ENCODE measurements around the gene AATK.

Gene AATK

DNA sequence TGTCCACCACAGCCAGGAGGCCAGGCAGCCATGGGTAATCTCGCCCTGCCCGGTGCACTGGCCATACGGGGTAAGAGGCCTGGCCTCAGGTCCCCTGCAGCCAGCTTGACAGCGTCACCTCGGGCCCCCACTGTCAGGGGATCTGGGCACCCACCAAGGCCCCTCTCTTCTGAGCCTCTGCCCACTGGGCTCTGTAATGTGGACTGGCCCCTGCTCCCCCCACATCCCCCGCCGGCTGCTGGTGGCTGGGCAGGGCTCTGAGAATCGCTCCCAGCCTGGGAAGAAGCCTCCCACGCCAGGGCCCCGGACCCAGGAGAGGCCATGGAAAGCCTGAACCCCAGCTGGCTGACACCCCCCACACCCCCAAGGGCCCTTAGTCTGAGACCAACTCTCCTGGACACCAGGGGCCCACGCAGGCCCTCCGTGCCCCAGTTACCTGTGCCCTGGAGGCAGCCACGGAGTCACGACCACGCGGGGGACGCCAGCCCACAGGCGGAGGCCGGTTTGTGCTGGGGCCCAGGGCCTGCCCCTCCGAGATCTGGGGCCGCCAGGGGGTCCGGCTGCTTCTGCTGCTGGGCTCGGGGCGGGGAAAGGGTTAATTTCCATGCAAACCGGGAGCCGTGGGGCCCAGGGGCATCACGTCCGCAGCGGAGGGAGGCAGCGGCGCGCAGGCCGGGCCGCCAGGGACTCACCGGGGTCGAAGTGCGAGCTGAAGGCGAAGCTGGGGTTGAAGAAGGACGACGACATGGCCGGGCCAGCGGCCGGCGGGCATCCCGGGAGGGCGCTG is 582 bp downstream of the AATK start, which contains the start of gene PVALEF:
PVALEF (plus strand) TSS at position 262 of the 787 bp plus-strand sequence. CDS start 15,720 bp downstream, outside the sequence.
- H3K36me3 ChIP-seq (ENCODE audit: insufficient read depth, insufficient read length, low read length): no peaks in the 10 kb centered on the region
- peaks cover 10% of the 10 kb centered on the region for H3K4me1 ChIP-seq (ENCODE audit: insufficient read depth, insufficient read length)
- H3K27me3 ChIP-seq (ENCODE audit: insufficient read depth, insufficient read length): peaks cover 34% of the 10 kb centered on the region
- H3K9ac ChIP-seq (ENCODE audit: insufficient read length, low read depth): peak within 1 kb of the TSS; percentile 63
- H3K4me3 ChIP-seq (ENCODE audit: insufficient read length, low read depth): peak within 1 kb of the TSS; percentile 46
- DNase-seq (ENCODE audit: low read depth, low spot score): no peak
- TF ChIP-seq YY1 (IDR thresholded peaks at IDR 0.05; ENCODE audit: insufficient read depth, insufficient read length) (no peak), ZNF274 (IDR thresholded peaks at IDR 0.05; ENCODE audit: low read depth, low read length) (no peak), SUZ12 (IDR thresholded peaks at IDR 0.05; ENCODE audit: extremely low read depth, insufficient read depth, insufficient read length) (no peak)
- H3K9me3 ChIP-seq (ENCODE audit: insufficient read depth, low read length): no peaks in the 10 kb centered on the region

DNA sequence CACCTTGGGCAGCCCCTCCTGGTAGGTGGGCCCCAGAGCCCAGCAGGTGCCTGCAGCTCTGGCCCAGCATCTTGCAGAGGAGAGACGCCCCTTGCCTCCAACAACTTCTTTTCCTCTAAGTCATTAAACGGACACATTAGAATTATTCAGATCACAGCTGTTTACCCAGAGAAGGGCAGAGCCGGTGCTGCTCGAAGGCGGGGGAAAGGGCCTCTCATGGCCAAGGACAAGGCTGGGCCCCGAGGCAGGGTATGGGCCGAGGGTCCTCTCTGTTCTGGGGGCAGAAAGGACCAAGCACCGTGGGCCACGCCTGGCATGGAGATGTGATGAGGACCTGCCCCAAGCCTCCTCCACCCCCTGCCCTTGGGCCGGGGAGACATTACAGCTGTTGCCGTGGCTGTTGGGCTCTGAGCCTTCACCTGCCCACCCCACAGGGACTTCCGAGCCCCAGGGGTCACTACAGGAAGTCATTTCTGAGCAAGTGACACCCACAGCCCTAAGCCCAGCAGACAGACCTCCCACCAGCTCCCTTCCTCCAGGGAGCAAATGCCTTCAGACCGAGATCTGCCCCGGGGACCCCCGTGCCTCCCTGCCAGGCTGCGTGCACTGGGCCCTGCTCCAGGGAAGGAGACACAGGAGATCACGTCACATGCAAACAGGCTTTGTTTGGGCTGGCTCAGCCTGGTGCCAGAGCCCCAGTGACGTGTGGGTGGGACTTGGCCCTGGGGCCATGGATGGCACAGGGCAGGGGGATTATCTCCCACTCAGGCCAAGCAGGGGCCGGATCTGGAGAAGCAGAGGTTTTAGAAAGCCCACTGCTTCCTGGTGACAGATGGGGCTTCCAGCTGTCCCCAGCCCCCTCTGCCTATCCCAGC is 1.4 kb downstream of the AATK start:
- H3K9ac ChIP-seq (ENCODE audit: insufficient read length, low read depth): peak overlapping the region; percentile 63
- DNase-seq (ENCODE audit: low read depth, low spot score): no peak
- peaks cover 34% of the 10 kb centered on the region for H3K27me3 ChIP-seq (ENCODE audit: insufficient read depth, insufficient read length)
- no peak overlapping the region for H3K4me3 ChIP-seq (ENCODE audit: insufficient read length, low read depth)
- no peaks in the 10 kb centered on the region for H3K9me3 ChIP-seq (ENCODE audit: insufficient read depth, low read length)
- no peak for TF ChIP-seq ZNF274 (IDR thresholded peaks at IDR 0.05; ENCODE audit: low read depth, low read length)
- H3K4me1 ChIP-seq (ENCODE audit: insufficient read depth, insufficient read length): peaks cover 10% of the 10 kb centered on the region
- no peaks in the 10 kb centered on the region for H3K36me3 ChIP-seq (ENCODE audit: insufficient read depth, insufficient read length, low read length)

DNA sequence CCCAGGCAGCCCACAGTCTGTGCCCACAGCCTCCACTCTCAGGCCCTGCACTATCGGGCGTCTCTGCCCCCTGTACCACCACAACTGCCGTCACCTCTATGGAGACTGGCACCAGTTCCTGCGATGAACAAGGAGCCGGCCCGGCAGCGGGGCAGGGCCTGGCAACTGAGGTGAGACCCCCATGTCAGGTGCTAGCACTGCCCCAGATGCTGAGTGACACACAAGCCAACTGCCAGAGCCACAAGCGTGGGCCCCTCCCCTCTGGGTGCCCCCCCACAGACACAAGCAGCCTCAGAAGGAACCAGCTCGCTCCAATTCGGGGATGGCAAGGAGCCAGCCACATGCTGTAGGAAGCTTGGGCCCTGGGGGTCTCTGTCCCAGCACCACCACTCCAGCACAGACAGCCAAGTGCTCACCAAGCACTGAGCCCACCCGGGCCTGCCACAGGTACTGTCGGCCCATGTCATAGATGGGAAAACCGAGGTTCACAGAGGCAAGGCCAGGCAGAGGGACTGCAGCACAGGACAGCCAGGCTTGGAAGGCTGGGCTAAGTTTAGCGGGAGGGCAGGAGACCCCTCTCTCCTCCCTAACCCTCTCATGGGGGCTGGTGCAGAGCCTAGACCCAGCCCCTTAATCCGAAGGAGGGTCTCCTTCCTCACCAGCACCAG is 2.2 kb downstream of the AATK start:
- peaks cover 10% of the 10 kb centered on the region for H3K4me1 ChIP-seq (ENCODE audit: insufficient read depth, insufficient read length)
- DNase-seq (ENCODE audit: low read depth, low spot score): no peak
- H3K9me3 ChIP-seq (ENCODE audit: insufficient read depth, low read length): no peaks in the 10 kb centered on the region
- no peak overlapping the region for H3K9ac ChIP-seq (ENCODE audit: insufficient read length, low read depth)
- H3K4me3 ChIP-seq (ENCODE audit: insufficient read length, low read depth): no peak overlapping the region
- H3K36me3 ChIP-seq (ENCODE audit: insufficient read depth, insufficient read length, low read length): no peaks in the 10 kb centered on the region
- peaks cover 34% of the 10 kb centered on the region for H3K27me3 ChIP-seq (ENCODE audit: insufficient read depth, insufficient read length)
- TF ChIP-seq YY1 (IDR thresholded peaks at IDR 0.05; ENCODE audit: insufficient read depth, insufficient read length) (no peak), SUZ12 (IDR thresholded peaks at IDR 0.05; ENCODE audit: extremely low read depth, insufficient read depth, insufficient read length) (no peak), ZNF274 (IDR thresholded peaks at IDR 0.05; ENCODE audit: low read depth, low read length) (no peak)

DNA sequence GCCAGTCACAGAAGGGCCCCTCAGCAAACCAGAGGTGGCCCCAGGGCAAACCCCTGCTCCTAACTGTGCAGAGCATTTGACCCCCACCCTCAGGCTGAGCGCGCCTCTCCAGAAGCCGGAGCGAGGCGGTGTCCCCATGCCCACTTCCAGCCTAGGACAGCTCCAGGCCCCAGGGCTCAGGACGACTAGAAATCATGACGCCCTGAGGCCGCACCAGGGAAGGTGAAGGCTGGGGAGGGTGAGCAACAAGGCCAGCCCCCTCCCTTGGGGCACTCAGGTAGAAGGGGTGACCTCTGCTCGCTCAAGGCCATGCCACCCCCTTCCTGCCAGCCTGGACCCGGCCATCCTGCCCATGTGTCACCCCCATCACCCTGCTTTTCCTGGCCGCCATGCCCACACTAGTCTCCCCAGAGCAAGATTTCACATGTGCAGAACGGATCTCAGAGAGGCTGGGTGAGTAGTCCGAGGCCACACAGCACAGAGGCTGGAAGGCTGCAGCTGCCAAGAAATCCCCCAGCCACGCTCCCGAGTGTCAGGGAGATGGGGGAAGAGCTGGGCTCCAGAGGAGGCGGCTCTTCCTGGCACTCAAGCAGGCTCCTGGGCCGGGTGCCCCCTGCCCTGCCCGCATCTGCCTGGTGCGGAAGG is 2.8 kb downstream of the AATK start:
- H3K36me3 ChIP-seq (ENCODE audit: insufficient read depth, insufficient read length, low read length): no peaks in the 10 kb centered on the region
- TF ChIP-seq ZNF274 (IDR thresholded peaks at IDR 0.05; ENCODE audit: low read depth, low read length): no peak
- no peak for TF ChIP-seq SUZ12 (IDR thresholded peaks at IDR 0.05; ENCODE audit: extremely low read depth, insufficient read depth, insufficient read length)
- TF ChIP-seq YY1 (IDR thresholded peaks at IDR 0.05; ENCODE audit: insufficient read depth, insufficient read length): no peak
- no peak overlapping the region for H3K9ac ChIP-seq (ENCODE audit: insufficient read length, low read depth)
- no peak overlapping the region for H3K4me3 ChIP-seq (ENCODE audit: insufficient read length, low read depth)
- peaks cover 9% of the 10 kb centered on the region for H3K4me1 ChIP-seq (ENCODE audit: insufficient read depth, insufficient read length)
- no peaks in the 10 kb centered on the region for H3K9me3 ChIP-seq (ENCODE audit: insufficient read depth, low read length)
- H3K27me3 ChIP-seq (ENCODE audit: insufficient read depth, insufficient read length): peaks cover 32% of the 10 kb centered on the region
- DNase-seq (ENCODE audit: low read depth, low spot score): no peak

DNA sequence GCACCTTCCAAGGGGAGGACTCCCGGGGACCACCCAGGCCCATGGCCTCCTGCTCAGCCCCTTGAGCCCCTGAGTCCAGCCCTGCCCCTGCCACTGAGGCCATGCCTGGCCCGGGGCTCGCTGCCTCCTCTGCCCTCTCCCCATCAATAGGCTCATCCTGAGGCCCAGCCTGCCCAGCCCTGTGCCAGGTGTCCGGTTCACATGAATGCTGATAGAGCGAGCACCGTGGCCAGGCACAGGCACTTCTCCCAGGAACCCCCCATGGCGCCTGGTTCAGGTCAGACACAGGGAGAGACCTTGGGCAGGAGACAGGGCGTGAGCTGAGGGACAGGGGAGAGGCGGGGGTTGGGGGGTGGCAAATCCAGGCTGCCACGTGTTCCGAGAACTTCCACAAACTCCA is 3.5 kb downstream of the AATK start:
- H3K36me3 ChIP-seq (ENCODE audit: insufficient read depth, insufficient read length, low read length): no peaks in the 10 kb centered on the region
- no peak overlapping the region for H3K4me3 ChIP-seq (ENCODE audit: insufficient read length, low read depth)
- no peak for DNase-seq (ENCODE audit: low read depth, low spot score)
- H3K9ac ChIP-seq (ENCODE audit: insufficient read length, low read depth): no peak overlapping the region
- no peak for TF ChIP-seq YY1 (IDR thresholded peaks at IDR 0.05; ENCODE audit: insufficient read depth, insufficient read length)
- TF ChIP-seq SUZ12 (IDR thresholded peaks at IDR 0.05; ENCODE audit: extremely low read depth, insufficient read depth, insufficient read length): no peak
- TF ChIP-seq ZNF274 (IDR thresholded peaks at IDR 0.05; ENCODE audit: low read depth, low read length): no peak
- H3K27me3 ChIP-seq (ENCODE audit: insufficient read depth, insufficient read length): peaks cover 25% of the 10 kb centered on the region
- no peaks in the 10 kb centered on the region for H3K9me3 ChIP-seq (ENCODE audit: insufficient read depth, low read length)
- H3K4me1 ChIP-seq (ENCODE audit: insufficient read depth, insufficient read length): peaks cover 10% of the 10 kb centered on the region

DNA sequence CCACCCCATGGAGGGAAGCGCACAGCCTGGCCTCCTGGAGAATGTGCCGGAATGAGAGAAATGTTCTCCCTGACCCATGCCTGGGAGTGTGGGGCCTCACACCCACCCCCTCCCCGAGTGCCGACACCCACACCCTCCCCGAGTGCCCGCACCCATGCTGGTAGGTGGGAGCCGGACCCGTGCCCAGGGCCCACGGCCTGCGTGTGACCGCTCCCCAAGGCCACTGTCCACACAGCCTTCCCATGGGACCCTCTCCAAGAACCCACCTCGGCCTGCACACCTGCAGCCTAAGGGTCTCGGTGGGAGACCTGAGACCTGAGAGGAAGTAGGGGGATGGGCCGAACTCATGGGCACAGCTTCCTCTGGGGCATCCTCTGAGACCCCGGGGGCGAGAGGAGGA is 4.0 kb downstream of the AATK start:
- TF ChIP-seq ZNF274 (IDR thresholded peaks at IDR 0.05; ENCODE audit: low read depth, low read length) (no peak), YY1 (IDR thresholded peaks at IDR 0.05; ENCODE audit: insufficient read depth, insufficient read length) (no peak), SUZ12 (IDR thresholded peaks at IDR 0.05; ENCODE audit: extremely low read depth, insufficient read depth, insufficient read length) (no peak)

More for the DNA sequence above, 4.0 kb downstream of the AATK start:
- no peaks in the 10 kb centered on the region for H3K9me3 ChIP-seq (ENCODE audit: insufficient read depth, low read length)
- no peak for DNase-seq (ENCODE audit: low read depth, low spot score)
- peaks cover 10% of the 10 kb centered on the region for H3K4me1 ChIP-seq (ENCODE audit: insufficient read depth, insufficient read length)
- peaks cover 20% of the 10 kb centered on the region for H3K27me3 ChIP-seq (ENCODE audit: insufficient read depth, insufficient read length)
- H3K36me3 ChIP-seq (ENCODE audit: insufficient read depth, insufficient read length, low read length): no peaks in the 10 kb centered on the region
- no peak overlapping the region for H3K9ac ChIP-seq (ENCODE audit: insufficient read length, low read depth)
- H3K4me3 ChIP-seq (ENCODE audit: insufficient read length, low read depth): no peak overlapping the region

Data from NT2/D1 (cell line).